Activated naive CD4-positive, alpha-beta T cell treated with anti-CD3 and anti-CD28 coated beads for 36 hours (primary cell): ENCODE measurements around the gene BCOR. TPM values are rescaled to one million over a fixed set of nuclear protein-coding genes. Genes with fewer than 3 reads are reported as not detected.

Source experiments
- CTCF ChIA-PET: fragments of 350-600 bp; sonication (Branson Sonifier 250); formaldehyde crosslinking; loops from one replicate; lab custom pipeline; 2021; ENCODE audit warnings: antibody characterized with exemption; lab: Charles Lee
- DNase-seq: peaks from one replicate; pipeline ENCODE4 v3.0.0-alpha.2; 2020
- H3K27ac Mint-ChIP-seq: one replicate; pipeline ENCODE4 v1.8.0; 2021; ENCODE audit warnings: mild to moderate bottlenecking, mixed read lengths
- H3K27me3 Mint-ChIP-seq: one replicate; pipeline ENCODE4 v1.8.0; 2021; ENCODE audit warnings: low read depth, mixed read lengths
- H3K36me3 Mint-ChIP-seq: one replicate; pipeline ENCODE4 v1.8.0; 2021; ENCODE audit warnings: low read depth, mixed read lengths
- H3K4me1 Mint-ChIP-seq: one replicate; pipeline ENCODE4 v1.8.0; 2021; ENCODE audit warnings: low read depth, mixed read lengths
- H3K4me3 Mint-ChIP-seq: one replicate; pipeline ENCODE4 v1.8.0; 2021; ENCODE audit warnings: mild to moderate bottlenecking, moderate library complexity, mixed read lengths
- H3K9me3 Mint-ChIP-seq: one replicate; pipeline ENCODE4 v1.8.0; 2021; ENCODE audit warnings: mixed read lengths
- intact Hi-C: fragments of 100-400 bp; cut with micrococcal nuclease; formaldehyde crosslinking; loops from one replicate; pipeline ENCODE4 v1.15.1; 2023
- total RNA-seq, 2 experiments: library from RNA; stranded (reverse); gene quantifications; one replicate each; pipeline ENCODE4 v1.2.3, GENCODE V29; 2021

Gene BCOR
- total RNA-seq, 2 experiments from 2014 or later = 29.1 to 29.9 TPM

GRCh38 chrX:40005292-40006011, 92.3 kb downstream of the BCOR start:
- no peak for DNase-seq
- no peak overlapping the region for H3K27ac Mint-ChIP-seq
- no peaks in the 10 kb centered on the region for H3K9me3 Mint-ChIP-seq
- CTCF ChIA-PET = interaction anchor here (0.8 to 1.5 kb wide), 4 partner anchors 8 to 262 kb away, joined by 3 to 5 read pairs (median 4); no protein-coding TSS in a partner anchor
- H3K4me3 Mint-ChIP-seq = peak overlapping the region; percentile 76
- no peaks in the 10 kb centered on the region for H3K36me3 Mint-ChIP-seq
- H3K4me1 Mint-ChIP-seq = peaks cover 19% of the 10 kb centered on the region
- peaks cover 29% of the 10 kb centered on the region for H3K27me3 Mint-ChIP-seq
- intact Hi-C loops = loop anchor here (2.0 to 10.0 kb wide), 3 partner anchors 151 to 391 kb away; no protein-coding TSS in a partner anchor

DNA sequence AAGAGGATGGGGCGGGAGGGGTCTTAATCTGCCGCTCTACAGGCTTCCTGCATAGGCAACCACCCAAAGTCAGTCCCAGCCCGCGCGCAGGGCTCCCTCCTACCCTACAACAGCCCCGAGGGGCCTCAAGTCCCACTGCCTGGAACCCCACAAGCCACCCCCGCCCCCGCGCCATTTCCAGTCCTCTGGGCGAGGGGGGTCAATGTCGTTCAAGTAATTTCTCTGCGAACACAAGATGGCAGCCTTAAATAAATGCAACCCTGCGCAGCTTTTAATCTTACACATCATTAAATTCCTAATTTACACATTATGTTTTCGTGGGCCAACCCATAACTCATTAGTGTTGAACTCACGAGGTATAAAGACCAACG, 92.9 kb downstream of the BCOR start:
- H3K4me3 Mint-ChIP-seq = peak overlapping the region; percentile 76
- peaks cover 26% of the 10 kb centered on the region for H3K27me3 Mint-ChIP-seq
- intact Hi-C loops = loop anchor here (10.0 kb wide), 2 partner anchors 270 to 390 kb away; no protein-coding TSS in a partner anchor

DNA sequence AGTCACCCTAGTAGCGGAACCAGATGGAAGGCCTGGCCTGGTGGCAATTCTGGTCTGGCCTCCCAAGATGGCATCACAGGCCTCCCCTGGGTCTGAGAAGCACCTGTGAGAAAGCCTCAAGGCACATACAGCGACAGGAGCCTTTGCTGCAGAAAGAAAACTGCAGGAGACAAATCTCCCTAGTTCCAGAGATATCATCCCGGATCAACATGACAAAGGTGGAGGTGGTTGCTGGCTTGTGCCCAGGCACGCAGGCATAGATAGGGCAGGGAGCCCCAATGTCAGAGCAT, 93.6 kb downstream of the BCOR start:
- H3K9me3 Mint-ChIP-seq = no peaks in the 10 kb centered on the region
- intact Hi-C loops = loop anchor here (10.0 kb wide), 2 partner anchors 269 to 389 kb away; no protein-coding TSS in a partner anchor
- H3K27me3 Mint-ChIP-seq = peaks cover 23% of the 10 kb centered on the region
- no peak overlapping the region for H3K4me3 Mint-ChIP-seq
- no peaks in the 10 kb centered on the region for H3K36me3 Mint-ChIP-seq
- CTCF ChIA-PET = no interaction called here
- H3K4me1 Mint-ChIP-seq = peaks cover 11% of the 10 kb centered on the region
- no peak for DNase-seq
- H3K27ac Mint-ChIP-seq = no peak overlapping the region

More for the DNA sequence above, 92.9 kb downstream of the BCOR start:
- Mint-ChIP-seq H3K4me1 (peaks cover 15% of the 10 kb centered on the region), H3K9me3 (no peaks in the 10 kb centered on the region), H3K36me3 (no peaks in the 10 kb centered on the region), H3K27ac (no peak overlapping the region)
- DNase-seq = no peak
- CTCF ChIA-PET = no interaction called here

- Mint-ChIP-seq H3K4me1 (peaks cover 9% of the 10 kb centered on the region), H3K4me3 (no peak overlapping the region), H3K36me3 (no peaks in the 10 kb centered on the region), H3K27me3 (peaks cover 23% of the 10 kb centered on the region), H3K27ac (no peak overlapping the region), H3K9me3 (no peaks in the 10 kb centered on the region)
- no peak for DNase-seq
- intact Hi-C loops = loop anchor here (10.0 kb wide), 2 partner anchors 269 to 389 kb away; no protein-coding TSS in a partner anchor
- CTCF ChIA-PET = interaction anchor here (0.8 kb wide), 1 partner anchor 10 kb away, joined by 7 read pairs; no protein-coding TSS in a partner anchor
Observed at GRCh38 chrX:40003428-40004245, 94.1 kb downstream of the BCOR start.

GRCh38 chrX:40003071-40003427, 94.7 kb downstream of the BCOR start:
- CTCF ChIA-PET = interaction anchor here (0.8 kb wide), 1 partner anchor 11 kb away, joined by 7 read pairs; no protein-coding TSS in a partner anchor
- Mint-ChIP-seq H3K27ac (no peak overlapping the region), H3K4me3 (no peak overlapping the region), H3K9me3 (no peaks in the 10 kb centered on the region), H3K27me3 (peaks cover 23% of the 10 kb centered on the region), H3K4me1 (peaks cover 9% of the 10 kb centered on the region), H3K36me3 (no peaks in the 10 kb centered on the region)
- no peak for DNase-seq
- intact Hi-C loops = loop anchor here (10.0 kb wide), 2 partner anchors 268 to 388 kb away; no protein-coding TSS in a partner anchor
